ENCODE measurements around the gene PKDCC.

The PKDCC gene

DNA sequence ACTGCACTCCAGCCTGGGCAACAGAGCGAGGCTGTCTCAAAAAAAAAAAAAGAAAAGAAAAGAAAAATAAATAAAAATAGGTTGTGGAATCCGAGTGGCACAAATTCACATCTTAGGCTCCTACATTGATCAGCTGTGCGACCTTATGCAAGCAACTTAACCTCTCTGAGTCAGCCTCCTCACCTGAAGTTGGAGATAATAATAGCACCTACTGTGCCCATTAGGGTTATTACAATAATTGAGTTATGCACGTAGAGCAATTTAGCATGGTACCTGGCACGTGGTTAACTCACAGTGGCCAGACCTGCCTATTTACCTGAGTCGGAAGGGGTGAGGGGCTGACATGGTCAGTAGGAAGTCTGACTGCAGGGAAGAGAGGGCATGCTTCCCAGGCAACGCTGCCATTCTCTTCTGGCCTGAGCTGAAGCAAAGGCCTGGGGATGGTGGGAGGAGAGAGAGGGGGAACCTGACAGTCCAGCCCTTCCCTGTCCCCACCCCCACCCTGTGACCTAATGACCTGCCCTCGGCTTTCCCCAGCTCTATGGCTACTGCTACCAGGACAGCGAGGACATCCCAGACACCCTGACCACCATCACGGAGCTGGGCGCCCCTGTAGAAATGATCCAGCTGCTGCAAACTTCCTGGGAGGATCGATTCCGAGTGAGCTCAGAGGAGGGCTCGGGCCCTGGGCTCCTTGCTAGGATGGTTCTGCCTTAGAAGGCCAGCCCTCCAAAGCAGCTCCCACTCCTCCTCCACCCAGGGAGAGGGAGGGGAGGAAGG is 5.1 kb downstream of the PKDCC start:
- in situ Hi-C loops (cut with MboI; ENCODE audit: low sequenced_read_pairs, unreplicated experiment), result no loop called here
- TF ChIP-seq, protein P1, sequence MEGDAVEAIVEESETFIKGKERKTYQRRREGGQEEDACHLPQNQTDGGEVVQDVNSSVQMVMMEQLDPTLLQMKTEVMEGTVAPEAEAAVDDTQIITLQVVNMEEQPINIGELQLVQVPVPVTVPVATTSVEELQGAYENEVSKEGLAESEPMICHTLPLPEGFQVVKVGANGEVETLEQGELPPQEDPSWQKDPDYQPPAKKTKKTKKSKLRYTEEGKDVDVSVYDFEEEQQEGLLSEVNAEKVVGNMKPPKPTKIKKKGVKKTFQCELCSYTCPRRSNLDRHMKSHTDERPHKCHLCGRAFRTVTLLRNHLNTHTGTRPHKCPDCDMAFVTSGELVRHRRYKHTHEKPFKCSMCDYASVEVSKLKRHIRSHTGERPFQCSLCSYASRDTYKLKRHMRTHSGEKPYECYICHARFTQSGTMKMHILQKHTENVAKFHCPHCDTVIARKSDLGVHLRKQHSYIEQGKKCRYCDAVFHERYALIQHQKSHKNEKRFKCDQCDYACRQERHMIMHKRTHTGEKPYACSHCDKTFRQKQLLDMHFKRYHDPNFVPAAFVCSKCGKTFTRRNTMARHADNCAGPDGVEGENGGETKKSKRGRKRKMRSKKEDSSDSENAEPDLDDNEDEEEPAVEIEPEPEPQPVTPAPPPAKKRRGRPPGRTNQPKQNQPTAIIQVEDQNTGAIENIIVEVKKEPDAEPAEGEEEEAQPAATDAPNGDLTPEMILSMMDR (IDR thresholded peaks at IDR 0.05; ENCODE audit: borderline replicate concordance, control extremely low read depth, extremely low read depth, insufficient read depth, missing control alignments), result no peak
- no peak for DNase-seq (ENCODE audit: low spot score)

DNA sequence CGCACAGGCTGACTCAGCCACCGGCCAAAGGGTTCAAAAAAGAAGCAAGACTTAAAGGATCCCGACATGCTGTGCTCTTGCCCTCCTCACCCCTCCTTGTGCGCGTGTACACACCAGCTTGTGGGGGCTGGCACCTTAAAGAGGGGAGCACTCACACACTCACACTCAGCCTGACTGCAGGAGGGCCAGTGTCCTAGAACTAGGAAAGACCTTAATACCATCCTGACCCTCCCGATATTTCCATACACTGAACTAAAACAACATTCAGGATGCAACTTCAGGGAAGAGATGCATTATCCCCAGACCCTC is 5.6 kb downstream of the PKDCC start:
- TF ChIP-seq, protein P1 (IDR thresholded peaks at IDR 0.05; ENCODE audit: borderline replicate concordance, control extremely low read depth, extremely low read depth, insufficient read depth, missing control alignments), result no peak
- in situ Hi-C loops (cut with MboI; ENCODE audit: low sequenced_read_pairs, unreplicated experiment), result no loop called here
- DNase-seq (ENCODE audit: low spot score), result no peak

DNA sequence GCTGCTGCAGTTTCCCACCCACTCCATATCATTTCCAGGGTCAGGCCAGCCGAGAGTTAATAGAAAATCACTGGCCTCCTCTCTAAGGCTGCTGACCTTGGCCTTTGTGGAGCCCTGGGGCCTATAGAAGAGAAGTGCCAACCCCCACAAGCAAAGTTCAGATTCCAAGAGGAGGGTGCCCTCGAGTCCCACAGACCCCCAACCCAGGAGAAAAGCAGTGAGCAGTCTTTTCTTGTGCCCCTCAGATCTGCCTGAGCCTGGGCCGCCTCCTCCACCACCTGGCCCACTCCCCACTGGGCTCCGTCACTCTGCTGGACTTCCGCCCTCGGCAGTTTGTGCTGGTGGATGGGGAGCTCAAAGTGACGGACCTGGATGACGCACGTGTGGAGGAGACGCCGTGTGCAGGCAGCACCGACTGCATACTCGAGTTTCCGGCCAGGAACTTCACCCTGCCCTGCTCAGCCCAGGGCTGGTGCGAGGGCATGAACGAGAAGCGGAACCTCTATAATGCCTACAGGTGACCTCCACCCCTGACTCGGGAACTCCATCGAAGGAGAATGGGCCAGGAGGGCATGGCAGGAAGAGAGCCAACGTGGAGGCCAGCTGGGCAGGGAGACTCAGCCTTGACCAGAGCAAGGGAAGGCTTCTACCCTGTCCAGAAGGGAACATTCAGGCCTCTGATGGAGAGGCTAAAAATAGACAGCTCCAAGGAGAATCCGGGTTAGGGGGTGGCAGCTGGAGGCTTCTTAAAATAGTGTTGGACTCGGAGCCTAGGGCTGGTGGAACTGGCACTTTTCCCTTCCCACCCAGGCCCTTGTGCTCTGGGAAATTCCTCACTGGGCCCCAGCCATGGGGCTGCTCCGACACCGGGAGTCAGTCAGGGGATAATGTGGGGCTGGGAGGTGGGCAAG is 6.2 kb downstream of the PKDCC start:
- TF ChIP-seq, protein P1 (IDR thresholded peaks at IDR 0.05; ENCODE audit: borderline replicate concordance, control extremely low read depth, extremely low read depth, insufficient read depth, missing control alignments), result no peak
- no peak for DNase-seq (ENCODE audit: low spot score)
- in situ Hi-C loops (cut with MboI; ENCODE audit: low sequenced_read_pairs, unreplicated experiment), result no loop called here

DNA sequence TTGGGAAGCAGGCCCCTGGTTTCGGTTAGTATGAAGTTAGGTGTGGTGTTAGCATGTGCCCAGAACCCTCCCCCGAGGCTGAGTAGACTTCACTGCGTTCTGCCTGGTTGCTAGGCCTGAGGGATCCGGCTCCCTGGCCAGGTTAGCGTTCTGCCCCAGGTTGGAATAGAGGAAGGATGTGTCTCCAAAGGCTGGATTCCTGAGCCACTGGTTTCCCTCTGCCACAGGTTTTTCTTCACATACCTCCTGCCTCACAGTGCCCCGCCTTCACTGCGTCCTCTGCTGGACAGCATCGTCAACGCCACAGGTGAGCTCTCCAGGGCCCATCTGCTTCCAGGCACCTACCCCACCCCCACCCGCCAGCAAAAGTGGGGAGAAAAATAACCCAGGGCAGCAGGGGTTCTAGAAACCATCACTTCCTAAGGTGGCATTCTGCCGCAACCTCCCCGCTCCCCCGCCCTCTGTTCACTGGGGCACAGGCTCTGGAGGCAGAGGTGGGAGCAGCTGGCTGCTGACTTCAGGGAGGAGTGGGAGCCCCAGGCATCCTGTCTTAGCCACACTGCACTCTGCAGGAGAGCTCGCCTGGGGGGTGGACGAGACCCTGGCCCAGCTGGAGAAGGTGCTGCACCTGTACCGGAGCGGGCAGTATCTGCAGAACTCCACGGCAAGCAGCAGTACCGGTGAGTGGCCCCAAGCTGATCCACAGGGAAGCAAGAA is 7.1 kb downstream of the PKDCC start:
- TF ChIP-seq, protein P1 (IDR thresholded peaks at IDR 0.05; ENCODE audit: borderline replicate concordance, control extremely low read depth, extremely low read depth, insufficient read depth, missing control alignments), result no peak
- DNase-seq (ENCODE audit: low spot score), result no peak
- in situ Hi-C loops (cut with MboI; ENCODE audit: low sequenced_read_pairs, unreplicated experiment), result no loop called here

DNA sequence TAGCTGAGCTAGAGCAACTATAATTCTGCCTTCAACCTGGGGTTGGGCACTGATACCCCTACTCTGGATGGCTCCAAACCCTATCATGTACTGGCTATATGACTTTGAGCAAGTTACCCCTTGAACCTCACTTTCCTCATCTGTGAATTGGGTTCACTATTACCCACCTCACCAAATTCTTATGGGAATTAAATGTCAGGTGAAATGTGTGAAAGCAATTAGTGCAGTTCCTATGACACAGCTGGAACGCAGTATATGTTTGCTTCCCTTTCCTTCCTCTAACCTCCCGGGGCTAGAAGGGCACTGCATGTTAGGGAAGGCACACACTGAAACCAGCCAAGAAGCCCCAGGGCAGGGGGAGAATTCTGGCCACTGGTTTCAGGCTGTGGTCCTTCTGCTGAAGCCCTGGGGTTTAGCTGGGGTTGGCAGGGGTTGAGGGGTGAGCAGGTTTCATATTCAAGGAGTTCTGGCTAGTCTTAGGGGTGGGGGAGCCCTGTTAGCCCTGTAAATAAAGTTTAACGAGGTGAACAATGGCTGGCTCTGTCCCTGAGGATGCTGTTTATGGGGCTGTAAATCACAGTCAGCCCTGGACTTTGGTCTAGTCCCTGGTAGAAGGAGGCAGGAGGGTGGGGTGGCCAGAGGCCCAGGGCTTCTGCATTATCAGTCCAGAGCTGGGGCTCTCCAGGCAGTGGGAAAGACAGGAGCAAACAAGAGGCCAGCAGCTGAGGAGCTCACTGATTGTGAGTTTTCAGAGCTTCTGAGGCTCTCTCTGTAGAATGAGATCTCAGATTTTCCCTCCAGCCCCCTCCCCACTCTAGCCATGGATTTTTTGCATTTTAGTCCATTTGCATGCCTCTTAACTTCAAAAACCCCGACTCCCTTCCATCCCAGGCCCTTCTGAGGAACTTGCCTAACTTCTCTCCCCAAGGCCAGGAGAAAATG is 8.0 kb downstream of the PKDCC start:
- no peak for DNase-seq (ENCODE audit: low spot score)
- TF ChIP-seq, protein P1 (IDR thresholded peaks at IDR 0.05; ENCODE audit: borderline replicate concordance, control extremely low read depth, extremely low read depth, insufficient read depth, missing control alignments), result no peak
- in situ Hi-C loops (cut with MboI; ENCODE audit: low sequenced_read_pairs, unreplicated experiment), result no loop called here
